Dedifferentiated amniotic fluid mesenchymal stem cell (primary cell): Measurements from ENCODE around the gene ATP2A2.
"Not testable (repeated sequence)": the region's sequence is repeated elsewhere in the genome, so short reads cannot be mapped to it uniquely, and the experiment has no call there.

ENCODE experiments used
- DNase-seq: peaks from one replicate; pipeline ENCODE4 v3.0.0-alpha.2; 2016; ENCODE audit errors: extremely low spot score

Gene ATP2A2

DNA sequence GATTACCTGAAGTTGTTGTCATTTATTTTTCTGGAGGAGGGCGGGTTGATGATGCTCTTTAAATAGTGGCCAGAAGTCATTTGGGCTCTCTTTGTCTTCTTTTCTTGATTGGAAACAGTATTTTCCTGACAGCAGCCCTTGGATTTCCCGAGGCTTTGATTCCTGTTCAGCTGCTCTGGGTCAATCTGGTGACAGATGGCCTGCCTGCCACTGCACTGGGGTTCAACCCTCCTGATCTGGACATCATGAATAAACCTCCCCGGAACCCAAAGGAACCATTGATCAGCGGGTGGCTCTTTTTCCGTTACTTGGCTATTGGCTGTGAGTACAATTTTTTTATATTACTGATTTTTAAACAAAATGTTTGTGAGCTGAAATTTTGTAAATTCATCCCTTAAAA lies 62.1 kb downstream of the ATP2A2 start:
- DNase-seq, result no peak

DNA sequence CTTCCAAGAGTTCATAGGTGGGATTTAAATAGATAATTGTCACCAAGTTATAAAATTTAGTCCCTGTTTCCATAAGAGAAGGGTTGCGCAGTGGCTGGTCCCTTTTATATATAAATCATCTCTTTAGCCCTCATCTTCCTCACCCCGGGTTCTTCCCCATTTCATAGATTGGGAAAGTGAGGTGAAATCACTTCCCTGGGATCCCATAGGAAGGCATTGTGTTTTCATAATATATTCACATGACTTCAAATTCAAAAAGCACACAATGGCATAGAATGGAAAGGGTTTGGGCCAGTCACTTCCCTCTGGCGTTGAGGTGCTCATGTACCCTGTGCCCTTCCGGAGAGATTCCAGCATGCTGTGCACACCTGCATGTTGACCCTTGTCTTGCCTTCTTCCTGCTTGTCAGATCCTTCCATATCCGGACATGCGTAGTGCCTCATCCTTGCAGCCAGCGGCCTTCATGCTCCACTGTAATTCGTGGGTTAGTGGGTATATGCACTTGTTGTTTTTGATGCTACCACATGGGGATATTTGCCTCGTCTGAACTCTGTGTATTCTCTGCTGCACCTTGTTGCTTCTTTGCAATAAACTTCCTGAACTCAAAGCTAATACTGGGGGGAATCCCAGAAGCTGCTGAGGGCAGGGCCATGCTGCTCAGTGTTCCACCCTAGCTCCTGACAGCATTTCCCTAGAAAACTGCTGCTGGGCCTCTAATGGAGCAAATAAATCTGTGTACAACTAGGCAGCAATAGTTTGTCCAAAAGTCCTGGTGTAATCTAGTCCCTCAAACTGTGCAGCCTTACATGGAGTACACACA lies 62.9 kb downstream of the ATP2A2 start:
- DNase-seq, result no peak

DNA sequence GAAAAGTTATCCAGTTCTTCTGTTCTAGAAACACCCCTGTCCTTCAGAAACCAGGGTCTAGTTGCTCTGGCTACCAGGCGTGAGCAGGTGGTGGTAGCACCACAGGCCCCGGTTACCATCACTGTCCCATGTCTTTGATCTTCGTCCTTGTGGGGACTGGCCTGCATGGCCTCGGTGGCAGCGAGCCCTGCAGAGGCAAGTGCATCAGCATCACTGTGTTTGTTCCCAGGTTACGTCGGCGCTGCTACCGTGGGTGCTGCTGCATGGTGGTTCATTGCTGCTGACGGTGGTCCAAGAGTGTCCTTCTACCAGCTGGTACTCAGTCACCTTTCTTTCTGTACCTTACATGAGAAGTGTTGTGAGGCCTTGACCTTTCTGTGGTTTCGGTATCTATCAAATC lies 63.6 kb downstream of the ATP2A2 start:
- no peak for DNase-seq

DNA sequence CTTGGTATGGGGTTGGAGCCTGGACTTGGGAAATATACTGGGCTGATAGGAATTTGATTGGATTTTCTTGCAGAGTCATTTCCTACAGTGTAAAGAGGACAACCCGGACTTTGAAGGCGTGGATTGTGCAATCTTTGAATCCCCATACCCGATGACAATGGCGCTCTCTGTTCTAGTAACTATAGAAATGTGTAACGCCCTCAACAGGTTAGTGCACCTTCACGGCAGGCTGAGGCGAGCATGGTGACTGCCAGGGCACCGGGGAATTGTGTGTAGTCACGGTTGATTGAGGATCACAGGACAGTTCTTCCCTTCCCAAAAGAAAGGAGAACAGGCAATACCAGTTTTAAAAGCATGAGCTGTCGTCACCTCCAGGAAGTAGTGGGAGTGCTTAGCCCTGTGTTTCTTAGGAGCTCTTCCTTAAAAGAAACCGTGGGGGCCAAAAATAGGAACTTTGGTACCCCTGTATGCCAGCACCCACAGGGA lies 64.2 kb downstream of the ATP2A2 start:
- no peak for DNase-seq

DNA sequence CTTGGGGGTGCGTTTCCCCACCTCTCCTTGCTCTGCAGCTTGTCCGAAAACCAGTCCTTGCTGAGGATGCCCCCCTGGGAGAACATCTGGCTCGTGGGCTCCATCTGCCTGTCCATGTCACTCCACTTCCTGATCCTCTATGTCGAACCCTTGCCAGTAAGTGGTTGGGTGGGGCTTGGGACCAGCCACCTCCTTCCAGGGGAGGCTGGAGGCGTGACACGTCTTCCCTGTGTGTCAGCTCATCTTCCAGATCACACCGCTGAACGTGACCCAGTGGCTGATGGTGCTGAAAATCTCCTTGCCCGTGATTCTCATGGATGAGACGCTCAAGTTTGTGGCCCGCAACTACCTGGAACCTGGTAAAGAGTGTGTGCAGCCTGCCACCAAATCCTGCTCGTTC lies 64.9 kb downstream of the ATP2A2 start:
- no peak for DNase-seq

DNA sequence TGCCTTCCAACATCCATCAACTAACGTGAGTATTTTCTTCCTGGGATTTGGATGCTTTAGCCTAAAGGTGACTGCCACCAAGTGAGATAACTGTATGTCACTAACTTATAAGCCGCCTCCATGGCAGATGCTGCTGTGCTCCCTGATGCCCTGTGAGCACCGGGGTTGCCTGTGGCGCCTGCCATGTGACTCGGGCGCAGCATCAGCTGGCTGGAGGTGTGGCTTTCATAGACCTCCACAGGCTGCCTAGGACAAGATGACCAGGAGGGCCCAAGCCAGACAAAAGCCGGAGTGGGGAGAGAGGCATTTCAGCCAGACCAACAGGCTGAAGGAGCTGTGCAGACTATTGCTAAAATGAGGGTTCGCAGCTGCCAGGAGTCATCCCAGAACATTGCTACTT lies 66.7 kb downstream of the ATP2A2 start:
- no peak for DNase-seq

DNA sequence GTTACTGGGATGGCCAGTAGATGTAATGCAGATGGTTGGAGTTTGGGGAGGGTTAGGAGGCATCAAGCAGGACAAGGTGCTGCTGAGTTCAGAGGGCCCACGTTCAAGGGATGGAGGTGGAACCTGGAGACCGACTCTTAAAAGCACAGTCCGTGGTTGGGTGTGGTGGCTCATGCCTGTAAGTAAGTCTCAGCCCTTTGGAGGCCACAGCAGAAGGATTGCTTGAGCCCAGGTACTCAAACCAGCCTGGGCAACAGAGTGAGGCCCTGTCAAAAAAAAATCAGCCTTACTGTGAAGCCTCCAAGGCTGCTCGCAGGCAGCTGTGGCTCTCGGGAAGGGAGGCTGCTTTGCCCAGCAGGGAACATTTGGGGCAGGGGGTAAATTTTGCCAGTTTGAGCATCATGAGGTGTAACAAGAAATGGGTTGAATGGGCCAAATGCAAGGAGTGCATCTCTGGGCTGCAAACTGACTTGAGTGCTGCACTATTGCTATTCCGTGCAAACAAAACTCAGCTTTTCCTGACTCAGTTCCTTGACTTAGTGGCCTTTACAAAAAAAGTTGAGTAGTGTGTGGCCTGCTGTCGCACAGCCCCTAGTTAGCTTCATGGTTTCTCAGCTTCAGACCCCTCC lies 67.5 kb downstream of the ATP2A2 start:
- no peak for DNase-seq

DNA sequence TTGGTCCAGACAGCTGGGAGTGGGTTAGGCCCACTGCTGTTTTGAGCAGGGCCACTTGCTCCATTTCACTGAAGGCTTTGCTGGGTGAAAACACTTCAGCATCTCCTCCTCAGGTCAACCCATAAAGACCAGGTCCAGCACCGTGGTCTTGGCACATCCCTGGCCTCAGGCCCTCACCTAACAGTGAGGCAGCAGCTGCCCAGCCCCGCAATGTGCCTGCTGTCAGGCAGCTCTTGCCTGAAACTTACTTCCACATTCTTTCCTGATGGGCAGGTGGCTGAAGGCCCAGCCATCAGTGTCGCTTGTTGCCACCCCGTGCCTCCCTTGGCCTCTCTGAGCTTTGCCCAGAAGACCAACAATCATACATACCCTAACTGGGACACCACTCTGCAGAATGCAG lies 68.0 kb downstream of the ATP2A2 start:
- no peak for DNase-seq

DNA sequence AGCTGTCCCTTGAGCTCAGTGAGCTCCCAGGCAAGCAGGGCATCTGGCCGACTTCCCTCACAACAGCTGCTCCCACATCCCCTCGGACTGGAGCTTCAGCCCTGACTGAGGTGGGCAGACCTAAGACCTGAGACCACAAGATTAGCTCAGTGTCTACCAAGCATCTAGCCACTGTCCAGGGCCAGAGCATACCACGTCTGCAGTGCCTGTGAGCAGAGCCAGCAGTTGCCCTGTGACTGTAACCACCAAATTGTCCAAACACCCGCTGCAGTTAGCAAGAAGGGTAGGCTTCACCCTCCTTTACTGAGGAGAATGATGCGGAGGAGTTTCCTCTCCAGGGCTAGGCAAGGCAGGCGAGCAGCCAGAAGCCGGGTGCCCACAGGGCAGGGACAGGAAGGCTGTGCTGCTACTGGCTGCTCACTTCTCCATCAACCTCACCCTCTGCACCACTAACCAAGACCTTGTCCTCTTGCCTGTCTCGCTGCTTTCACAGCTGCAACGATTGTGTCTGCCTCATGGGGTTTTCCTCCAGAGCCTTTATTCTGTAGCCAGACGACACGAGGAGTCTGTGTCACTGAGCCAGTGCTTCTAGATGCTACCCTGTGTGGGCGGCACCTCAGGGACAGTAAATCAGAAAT lies 68.6 kb downstream of the ATP2A2 start:
- no peak for DNase-seq

DNA sequence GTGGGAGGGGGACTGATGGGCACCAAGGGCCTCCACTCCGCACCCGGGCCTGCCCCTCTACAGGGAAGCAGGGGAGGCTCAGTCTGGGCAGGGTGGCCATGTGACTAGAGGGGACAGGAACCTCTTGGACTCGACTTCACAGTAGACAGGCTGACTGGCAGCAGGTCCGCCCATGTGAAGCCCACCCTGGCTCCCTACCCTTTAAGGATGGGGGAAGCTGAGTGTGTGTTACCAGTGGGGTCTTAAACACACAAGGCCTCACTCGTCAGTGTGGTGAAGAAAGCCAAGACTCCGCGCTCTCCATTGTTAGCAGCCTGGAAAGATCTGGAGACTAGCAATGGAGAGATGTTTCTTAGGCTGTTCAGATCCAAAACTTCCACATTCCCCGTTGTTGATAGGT lies 70.1 kb downstream of the ATP2A2 start:
- DNase-seq, result no peak

DNA sequence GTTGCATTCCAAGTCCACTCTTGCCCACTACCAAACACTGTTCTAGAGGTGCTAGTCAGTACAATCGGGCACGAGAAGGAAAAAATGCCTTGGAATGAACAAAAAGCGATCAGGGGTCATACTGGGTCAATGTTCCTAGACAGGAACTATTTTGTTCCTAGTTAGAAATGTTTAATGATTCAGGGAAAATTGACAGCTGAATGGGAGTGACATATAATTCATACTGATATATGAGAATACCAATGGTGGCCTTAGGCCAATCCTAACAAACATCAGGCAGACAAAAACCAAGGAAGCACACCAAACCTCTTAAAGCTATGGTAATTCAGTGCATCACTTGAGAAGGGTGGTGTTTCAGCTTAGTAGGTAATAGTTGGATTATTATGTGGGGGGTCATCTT lies 71.4 kb downstream of the ATP2A2 start:
- DNase-seq, result no peak

DNA sequence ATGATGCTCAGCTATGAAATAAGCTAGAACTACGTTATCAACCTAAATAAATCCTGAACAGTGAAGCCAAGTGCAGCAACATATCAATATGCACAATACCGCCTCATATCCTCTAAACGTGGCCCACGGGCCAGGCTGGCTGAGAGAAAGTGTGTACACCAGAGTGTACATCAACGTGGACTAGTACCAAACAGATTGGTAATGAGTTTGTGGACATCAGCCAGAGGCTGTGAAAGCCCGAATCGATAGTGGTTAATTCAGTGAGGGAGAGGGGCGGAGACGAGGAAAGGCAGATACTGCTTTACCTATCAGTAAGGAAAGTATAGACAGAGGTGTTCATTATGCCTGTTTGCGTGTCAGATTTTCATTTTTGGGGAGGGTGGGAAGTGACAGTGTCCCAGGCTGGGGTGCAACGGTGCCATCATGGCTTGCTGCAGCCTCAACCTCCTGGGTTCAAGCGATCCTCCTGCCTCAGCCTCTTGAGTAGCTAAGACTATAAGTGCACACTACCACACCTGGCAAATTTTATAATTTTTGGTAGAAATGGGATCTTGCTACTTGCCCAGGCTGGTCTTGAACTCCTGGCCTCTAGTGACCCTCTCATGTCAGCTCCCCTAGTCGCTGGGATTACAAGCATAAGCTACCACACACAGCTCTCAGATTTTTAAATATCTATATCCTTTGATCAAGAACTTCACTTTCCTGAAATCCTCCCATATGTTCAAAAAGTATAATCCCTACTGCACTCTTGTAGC lies 72.3 kb downstream of the ATP2A2 start:
- no peak for DNase-seq

DNA sequence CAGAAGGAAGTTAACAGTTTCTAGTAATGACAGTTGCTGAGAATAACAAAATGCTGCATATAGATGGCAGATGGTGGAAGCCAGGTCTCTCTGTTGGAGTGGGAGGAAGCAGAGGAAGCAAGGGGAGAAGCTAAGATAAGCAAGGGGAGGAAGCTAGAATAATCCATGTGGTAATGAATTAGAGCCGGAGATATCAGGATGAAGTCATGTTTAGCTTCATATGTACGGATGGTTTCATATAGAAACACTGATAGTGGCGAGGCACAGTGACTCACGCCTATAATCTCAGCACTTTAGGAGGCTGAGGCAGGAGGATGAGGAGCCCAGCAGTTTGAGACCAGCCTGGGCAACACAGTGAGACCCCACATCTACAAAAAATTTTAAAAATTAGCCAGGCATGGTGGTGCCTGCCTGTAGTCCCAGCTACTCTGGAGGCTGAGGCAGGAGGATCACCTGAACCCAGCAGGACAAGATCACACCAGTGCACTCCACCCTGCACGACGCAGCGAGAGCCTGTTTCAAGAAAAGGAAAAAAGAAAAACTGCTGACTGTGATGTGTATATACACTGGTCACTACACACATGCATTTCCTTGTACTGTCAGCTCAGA lies 73.2 kb downstream of the ATP2A2 start:
- DNase-seq, result no peak

DNA sequence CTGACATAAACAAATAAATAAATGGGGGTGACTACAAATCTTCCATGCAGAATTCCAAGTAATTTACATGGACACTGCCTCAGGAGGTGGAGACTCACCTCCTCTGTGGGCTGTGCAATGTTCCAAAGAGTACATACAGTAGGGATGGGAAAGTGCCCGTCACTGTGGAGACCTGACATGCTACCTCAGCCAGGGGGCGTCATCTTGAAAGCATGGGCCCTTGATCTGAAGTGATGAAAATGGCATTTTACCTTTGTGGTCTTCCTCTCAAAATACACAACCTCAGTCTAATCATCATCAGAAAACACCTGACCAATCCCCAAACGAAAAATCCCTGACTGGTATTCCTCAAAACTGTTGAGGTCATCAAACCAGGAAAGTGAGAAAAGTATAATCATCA lies 74.0 kb downstream of the ATP2A2 start:
- DNase-seq, result no peak

DNA sequence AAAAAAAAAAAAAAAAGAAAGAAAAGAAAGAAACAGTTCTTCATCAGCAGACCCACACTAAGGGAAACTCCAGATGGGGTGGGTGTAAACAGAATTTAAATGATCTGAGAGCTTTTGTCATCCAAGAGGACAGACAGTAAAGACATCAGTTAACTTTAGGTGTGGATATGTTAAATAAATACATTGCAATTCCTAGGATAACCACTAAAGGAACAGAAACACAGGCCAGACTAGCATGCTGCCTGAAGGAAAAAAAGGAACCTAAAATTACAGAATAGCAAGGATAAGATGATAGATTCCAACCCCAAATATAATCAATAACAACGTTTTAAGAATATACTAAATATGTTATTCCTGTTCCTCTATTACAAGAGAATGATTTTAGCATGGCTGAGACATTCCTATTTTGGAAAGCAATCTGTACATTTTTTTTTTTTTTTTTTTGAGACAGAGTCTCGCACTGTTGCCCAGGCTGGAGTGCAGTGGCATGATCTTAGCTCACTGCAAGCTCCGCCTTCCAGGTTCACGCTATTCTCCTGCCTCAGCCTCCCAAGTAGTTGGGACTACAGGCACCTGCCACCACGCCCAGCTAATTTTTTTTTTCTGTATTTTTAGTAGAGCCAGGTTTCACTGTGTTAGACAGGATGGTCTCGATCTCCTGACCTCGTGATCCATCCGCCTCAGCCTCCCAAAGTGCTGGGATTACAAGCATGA lies 77.5 kb downstream of the ATP2A2 start:
- not testable (repeated sequence) for DNase-seq

DNA sequence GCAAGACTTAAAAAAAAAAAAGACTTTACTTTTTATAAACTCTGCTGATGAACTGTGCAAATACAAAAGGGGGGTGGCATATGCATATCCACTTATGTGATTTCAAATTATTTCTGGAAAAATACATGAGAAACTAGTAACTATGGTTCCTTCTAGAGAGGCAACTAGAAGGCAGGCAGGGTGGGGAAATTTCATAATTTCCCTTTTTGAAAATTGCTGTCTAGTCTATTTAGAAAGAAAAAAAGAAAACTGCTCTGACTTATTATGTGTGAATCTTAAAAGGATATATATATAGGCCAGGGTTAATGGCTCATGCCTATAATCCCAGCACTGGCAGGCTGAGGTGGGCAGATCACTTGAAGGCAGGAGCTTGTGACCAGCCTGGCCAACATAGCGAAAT lies 80.2 kb downstream of the ATP2A2 start:
- DNase-seq, result no peak

DNA sequence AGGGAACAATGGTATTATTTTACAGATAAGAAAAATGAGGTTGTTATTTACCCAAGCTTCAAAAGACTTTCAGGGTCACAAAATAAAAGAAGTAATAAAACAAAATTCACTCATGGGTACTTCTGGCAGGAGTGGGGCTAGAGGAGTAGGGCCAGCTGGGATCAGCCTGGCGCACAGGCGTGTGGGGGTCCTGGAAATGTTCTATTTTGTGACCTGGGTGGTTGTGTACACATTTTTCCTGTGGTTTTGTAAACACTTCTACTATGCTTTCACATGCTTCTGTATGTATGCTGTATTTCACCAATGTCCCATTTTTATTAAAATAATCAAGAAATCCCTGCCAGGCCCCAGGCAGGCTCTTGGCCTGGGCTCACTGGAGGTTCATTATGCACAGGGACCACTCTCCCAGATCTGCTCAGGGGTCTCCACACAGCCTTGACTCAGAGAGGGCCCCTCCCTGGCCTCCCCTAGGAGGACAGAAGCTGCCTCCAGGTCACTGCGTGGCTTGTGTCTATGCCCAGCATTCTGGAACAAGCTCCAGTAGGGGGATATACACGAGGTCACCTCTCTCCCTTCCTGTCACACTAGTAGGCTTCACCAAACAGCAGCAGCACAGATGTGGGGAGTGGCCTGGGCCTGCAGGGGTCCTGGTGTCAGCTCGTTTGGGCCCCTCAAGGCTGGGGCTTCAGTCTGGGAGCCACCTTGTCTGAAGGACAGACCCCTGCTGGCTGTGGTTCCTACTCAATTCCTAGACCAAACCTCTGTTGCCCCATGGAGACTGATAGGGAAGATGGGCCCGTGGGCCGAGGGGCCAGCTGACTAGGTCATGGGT lies 84.7 kb downstream of the ATP2A2 start:
- DNase-seq, result no peak

DNA sequence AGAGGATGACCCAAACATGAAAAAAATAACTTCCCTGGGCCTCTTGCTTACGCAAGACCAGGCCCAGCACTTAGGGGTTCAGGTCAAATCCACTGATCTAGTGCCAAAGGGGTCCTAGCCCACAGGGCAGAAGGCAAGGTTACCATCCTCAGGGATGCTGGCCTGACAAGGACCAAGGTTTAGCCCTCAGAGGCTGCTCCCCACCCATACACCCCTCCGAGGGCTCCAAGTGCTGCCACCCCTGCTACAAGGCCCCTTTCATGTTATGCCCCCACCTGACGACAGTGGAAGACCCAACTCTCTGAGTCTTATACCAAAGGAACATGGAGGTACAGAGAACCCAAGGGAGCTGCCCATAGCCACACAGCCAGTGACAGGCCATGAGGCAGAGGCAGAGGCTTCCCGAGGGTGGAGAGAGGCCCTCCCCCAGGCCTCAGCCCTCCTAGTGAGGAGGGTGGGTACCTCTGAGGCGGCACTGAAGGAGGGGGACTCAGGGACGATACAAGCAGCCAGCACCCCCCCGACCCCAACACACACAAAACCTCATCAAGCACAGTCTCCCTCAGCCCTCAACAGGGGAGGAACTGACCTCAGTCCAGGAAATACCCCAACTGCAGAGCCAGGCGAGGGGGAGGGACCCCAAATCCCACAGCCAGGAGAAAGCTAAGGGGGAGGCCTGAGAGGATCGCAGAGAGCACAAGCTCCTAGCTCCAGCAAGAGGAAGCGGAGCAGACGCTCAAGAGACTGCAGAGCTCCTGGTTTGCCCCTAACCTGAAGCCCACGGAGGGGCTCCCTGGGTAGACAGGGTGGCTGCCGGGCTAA lies 85.5 kb downstream of the ATP2A2 start:
- no peak for DNase-seq

DNA sequence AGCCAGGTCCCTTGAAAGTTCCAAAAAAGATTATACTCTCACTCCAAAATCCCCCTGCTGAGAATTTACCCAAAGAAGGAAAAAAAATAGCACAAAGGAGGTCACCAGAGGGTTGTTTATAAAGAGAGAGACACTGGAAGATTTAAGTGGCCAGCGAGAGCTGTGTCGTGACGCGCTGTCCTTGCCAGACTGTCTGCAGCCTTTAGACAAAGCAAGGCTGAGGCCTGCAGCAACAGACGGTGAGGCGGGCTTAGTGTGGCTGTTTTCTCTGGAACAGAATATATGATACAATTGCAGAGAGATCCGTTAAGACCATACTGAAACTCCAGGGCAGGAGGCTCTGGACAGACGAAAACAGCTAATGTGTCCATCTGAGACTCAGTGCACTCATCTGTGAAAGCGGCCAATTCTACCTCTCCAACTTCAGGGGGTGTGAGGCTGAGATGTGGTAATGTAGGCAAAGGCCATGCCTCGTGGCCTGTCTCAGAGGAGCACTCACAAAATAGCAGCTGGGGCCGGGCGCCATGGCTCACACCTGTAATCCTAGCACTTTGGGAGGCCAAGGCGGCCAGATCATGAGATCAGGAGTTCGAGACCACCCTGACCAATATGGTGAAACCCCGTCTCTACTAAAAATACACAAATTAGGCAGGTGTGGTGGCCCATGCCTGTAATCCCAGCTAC lies 86.3 kb downstream of the ATP2A2 start:
- no peak for DNase-seq
